Stimulated activated CD4-positive, alpha-beta T cell treated with anti-CD3 and anti-CD28 coated beads, Interleukin-12 subunit alpha, Interleukin-12 subunit beta, amount 100 ng/mL, for 24 hours (primary cell): ENCODE results near the gene ANKRD39.
"Not testable (repeated sequence)": the region's sequence is repeated elsewhere in the genome, so short reads cannot be mapped to it uniquely, and the experiment has no call there.

Experiments used
- DNase-seq, 2 experiments: peaks; one replicate each; pipeline ENCODE4 v3.0.0-alpha.2; 2020; ENCODE audit warnings: low read depth in 2 of 2

The ANKRD39 gene

DNA sequence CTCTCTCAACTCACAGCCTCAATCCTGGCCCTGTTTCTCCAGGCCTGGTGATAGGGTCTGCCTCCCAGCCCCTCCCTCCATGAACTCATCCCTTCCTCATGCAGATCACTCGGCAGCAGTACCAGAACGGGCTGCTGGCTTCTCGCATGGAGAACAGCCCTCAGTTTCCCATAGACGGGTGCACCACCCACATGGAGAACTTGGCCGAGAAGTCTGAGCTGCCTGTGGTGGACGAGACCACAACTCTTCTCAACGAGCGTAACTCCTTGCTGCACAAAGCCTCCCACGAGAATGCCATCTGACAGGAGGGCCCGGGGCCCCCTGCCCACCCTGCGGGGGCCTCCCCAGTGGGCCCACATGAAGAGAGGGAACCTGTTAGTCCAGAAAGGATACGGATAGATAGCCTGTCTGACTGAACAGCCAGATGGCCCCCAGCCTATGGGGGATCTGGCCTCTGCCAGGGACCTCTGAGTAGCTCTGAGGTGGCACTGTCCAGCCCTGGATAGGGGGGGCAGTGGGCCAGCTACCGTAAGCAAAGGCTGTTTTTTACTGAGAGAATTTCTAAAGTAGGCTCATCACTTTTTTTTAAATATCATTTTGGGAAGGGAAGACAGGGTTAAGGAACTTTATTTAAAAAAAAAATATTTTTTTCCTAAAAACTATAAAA lies 48.5 kb downstream of the ANKRD39 start:
- DNase-seq: no peak

DNA sequence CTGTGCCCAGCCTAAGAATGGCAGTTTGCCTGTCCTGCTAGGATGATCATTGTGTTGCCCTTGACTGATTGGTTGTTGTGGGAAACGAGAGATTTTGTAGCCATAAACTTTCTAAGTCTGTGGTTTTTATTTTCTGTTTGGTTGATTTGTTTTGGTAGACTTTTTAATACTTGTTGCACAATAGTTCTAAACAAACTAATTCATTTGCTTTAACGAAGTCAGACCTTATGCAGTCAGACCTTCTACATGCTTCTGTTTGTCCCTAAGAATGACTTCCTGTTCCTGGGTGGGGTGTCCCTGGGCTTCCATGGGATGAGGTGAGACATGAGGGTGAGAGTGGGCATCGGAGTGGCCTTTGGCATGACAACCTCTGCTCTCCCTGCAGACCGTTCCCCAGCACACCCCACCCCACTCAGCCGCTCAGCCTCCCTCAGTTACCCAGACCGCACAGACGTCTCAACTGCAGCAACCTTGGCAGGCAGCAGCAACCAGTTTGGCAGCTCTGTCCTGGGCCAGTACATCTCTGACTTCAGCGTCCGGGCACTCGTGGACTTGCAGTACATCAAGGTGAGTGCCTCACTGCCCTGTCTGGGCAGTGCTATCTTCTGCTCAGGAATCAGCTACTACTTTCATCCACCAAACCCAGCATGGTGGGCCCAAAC lies 49.5 kb downstream of the ANKRD39 start:
- no peak for DNase-seq

GRCh38 chr2:96807127-96807471 lies 50.7 kb downstream of the ANKRD39 start:
- no peak for DNase-seq

DNA sequence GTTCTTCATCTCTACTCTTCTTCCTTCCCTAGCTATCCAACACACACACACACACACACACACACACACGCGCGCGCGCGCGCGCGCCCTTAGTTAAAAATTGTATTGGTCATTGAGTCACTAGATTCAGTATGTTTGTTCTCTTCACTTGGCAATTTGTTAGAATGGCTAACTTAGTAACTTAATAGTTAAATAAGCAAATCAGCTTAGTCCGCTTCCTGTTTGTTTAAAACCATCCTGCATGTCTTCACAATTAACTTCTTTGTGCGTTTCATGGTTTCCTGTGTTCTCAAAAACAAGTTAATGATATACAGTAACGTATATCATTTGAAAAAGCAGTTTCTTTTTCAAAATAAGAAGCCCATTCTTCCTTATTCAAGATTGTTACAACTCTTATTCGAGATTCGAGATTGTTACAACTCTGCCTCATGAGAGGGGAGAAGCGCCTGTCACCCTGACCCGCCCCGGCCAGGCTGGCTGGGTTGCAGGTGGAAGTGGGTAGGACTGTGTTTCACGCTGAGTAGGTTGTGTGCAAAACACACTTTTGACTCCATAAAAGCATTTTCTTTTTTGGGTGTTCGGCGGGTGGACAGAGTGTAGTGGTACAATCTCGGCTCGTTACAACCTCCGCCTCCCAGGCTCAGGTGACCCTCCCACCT lies 51.2 kb downstream of the ANKRD39 start:
- no peak for DNase-seq

- not testable (repeated sequence) for DNase-seq
These were observed 51.9 kb downstream of the ANKRD39 start for GRCh38 chr2:96805946-96806345.

GRCh38 chr2:96804986-96805385 lies 52.8 kb downstream of the ANKRD39 start:
- DNase-seq: no peak

- no peak for DNase-seq
These were observed 55.1 kb downstream of the ANKRD39 start for GRCh38 chr2:96802721-96803120.

DNA sequence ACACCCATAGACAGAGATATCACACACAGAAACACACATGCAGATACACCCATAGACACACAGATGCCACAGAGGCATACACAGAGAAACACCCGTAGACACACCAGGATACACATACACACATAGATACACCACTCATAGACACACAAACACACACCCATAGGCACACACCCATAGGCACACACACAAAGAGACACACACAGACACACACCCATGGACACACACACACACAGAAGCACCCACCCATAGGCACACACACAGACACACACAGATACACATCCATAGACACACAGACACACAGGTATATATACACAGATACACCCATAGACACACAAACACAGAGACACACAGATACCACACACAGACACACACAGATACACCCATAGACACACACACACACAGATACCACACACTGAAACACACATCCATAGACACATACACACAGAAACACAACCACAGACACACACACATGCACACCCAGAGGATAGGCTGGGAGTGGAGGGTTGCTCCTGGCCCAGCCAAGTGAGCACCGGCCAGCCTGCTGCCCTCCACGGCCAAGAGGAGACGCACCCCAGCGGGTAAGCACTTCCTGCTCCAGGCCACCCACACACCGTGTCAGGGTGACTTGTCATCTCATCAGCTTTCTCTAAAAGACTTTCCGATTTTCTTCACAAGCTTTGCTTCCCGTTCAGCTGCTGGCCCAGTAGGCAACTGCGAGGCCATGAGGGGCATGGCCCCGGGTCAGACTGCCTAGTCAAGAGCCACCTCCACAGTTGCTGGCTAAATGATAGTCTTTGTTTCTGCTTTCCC lies 55.8 kb downstream of the ANKRD39 start:
- peak in 1 of 2 experiments; percentile 32 for DNase-seq

- peak; percentile 44 to 68 for DNase-seq
These were observed 56.6 kb downstream of the ANKRD39 start for GRCh38 chr2:96801005-96801785.

DNA sequence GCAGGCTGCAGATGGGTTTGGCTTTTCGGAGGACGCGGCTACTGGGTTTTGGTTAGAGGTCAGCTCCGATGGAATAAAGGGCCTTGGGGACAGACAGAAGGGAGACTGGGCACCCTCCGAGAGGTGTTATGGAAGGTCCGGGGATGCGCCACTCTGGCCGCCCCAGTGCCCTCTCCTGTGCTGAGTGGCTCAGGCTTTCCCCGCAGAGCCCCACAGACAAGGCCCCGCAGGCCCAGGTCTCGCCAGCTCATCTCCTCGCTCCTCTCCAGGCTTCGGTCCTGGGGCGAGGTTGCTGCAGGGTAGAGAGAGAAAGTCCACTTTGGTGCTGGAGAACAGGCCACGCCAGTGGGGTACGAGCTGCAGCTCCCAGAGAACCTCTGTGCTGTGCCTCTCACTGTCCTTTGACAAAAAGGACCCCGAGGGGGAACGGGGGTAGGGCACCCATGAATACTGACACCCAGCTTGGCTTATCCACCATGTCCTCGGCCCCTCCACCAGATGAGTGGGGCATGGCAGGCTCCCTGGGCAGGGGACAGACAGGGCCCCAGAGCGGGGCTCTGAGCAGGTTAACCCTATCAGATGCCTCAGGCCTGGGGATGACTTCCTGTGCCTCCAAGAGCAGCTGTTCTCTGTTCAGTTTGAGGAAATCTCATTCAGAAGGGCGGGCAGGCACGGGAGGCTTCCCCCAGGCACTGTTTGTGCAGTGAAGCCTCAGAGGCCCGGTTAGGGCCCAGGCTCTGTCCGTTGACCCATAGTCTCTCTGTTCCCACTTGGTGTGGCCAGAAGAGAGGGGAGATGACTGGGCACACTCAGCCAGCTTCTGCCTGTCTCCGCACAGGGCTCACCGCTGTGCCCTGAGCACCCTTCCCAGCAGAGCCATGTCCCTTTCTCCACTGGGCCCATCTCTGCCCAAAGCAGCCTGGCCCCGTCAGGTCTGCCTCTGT lies 57.5 kb downstream of the ANKRD39 start:
- DNase-seq: no peak

- no peak for DNase-seq
These were observed 58.2 kb downstream of the ANKRD39 start for GRCh38 chr2:96799623-96799935.

DNA sequence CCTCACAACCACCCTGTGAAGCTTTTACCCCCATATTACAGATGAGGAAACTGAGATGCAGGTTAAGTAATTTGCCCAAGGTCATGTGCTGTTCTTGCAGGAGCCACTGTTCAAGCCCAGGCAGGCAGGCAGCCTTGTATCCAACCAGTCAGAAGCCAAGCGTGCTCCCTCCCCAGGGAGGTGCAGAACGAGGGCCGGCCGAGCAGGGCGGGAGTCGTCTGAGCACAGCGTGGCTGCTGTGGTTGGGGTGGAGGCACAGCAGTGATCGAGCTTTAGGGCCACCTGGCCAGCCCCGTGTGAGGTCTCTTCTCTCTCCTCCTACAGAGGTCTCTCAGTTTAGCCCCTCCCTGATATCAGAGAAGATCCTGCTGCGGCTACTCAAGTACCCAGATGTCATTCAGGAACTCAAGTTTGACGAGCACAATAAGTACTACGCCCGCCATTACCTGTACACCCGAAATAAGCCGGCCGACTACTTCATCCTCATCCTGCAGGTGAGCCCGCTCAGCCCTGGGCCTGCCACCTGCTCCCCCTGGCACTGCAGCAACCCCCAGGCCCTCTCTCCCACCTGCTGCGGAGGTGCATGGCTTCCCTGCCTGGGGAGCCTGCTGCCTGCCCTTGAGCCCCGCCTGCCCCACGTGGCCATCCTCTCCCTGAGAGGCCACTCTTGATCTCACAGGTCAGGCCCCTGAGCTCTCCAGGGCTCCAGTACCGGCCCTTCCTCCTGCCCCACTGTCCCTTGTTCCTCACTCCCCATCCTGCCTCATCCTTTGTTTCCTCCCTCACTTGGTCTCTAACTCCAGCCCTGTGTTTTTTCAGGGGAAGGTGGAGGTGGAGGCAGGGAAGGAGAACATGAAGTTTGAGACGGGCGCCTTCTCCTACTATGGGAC lies 58.8 kb downstream of the ANKRD39 start:
- DNase-seq: no peak
